ENCODE data around the gene ZKSCAN7. TPM values are rescaled to one million over a fixed set of nuclear protein-coding genes. Genes with fewer than 3 reads are reported as not detected.

ZKSCAN7 gene
- not detected for total RNA-seq (2021; ENCODE audit: unreplicated experiment)
- polyA plus RNA-seq (2012; ENCODE audit: insufficient read length): 0.28 TPM
- Bru-seq, nascent RNA: percentile 12 among the genes with signal in this experiment
- BruChase-seq, experiment 1, labeled RNA remaining after a 2-hour chase: percentile 15 among the genes with signal in this experiment
- BruChase-seq, experiment 2, labeled RNA remaining after a 6-hour chase: percentile 9 among the genes with signal in this experiment
- long read RNA-seq, partial matches to known transcripts: 0 of 1 reads
- long read RNA-seq, other reads (novel, unspliced or antisense): 0 of 1 reads

DNA sequence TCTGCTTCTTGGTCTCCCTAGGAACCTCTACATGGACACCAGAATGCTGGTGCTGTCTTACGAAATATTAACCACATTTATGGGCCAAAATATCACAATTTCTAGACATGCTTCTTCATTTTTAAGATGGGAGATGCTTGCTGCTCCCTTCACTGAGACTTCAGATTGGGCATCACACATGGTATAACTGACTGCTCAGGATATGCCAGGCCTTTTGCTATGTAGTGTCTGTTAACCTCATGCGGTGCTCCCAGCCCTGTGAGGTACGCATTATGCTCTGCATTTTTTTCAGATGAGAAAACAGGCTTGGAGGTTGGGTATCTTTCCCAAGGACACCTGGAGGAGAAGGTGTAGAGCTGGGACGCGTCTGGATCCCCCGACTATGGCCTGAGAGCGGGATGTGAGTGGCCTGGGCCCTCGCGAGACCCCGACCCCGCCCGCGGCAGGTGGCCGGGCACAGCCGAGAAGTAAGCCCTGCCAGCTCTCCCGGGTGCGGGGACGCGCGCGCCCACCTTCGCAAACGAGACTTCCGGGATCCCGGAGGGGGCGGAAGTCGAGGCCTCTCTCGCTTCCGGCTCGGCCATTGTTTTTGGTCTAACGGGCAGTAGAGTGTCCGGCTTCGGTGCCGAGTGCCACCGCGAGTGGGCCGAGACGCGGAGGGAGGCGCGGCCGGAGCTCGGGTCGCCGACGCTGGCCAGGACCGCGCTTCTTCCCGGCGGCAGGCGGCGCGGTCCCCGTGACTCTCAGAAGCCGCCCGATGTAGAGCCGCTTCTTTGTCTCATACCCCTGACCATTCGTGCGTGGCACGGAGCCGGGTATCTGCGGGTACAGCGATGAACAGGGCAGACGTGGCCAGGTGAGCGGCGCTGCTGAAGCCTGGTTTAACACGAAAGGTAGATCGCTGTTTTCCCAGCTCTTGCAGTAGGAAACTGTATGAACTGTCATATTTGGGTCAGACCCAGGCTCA is at the start of gene ZKSCAN7:
Gene ZKSCAN7, plus strand, starts transcription at position 568 of the 967 bp plus-strand sequence. CDS start 1,855 bp downstream, outside the sequence.
- CTCF ChIA-PET: no interaction called here
- in situ Hi-C loops (cut with HindIII; ENCODE audit: low pct_unique_long_range_greater_than_20kb, low sequenced_read_pairs): no loop called here
- TF ChIP-seq, protein P1, sequence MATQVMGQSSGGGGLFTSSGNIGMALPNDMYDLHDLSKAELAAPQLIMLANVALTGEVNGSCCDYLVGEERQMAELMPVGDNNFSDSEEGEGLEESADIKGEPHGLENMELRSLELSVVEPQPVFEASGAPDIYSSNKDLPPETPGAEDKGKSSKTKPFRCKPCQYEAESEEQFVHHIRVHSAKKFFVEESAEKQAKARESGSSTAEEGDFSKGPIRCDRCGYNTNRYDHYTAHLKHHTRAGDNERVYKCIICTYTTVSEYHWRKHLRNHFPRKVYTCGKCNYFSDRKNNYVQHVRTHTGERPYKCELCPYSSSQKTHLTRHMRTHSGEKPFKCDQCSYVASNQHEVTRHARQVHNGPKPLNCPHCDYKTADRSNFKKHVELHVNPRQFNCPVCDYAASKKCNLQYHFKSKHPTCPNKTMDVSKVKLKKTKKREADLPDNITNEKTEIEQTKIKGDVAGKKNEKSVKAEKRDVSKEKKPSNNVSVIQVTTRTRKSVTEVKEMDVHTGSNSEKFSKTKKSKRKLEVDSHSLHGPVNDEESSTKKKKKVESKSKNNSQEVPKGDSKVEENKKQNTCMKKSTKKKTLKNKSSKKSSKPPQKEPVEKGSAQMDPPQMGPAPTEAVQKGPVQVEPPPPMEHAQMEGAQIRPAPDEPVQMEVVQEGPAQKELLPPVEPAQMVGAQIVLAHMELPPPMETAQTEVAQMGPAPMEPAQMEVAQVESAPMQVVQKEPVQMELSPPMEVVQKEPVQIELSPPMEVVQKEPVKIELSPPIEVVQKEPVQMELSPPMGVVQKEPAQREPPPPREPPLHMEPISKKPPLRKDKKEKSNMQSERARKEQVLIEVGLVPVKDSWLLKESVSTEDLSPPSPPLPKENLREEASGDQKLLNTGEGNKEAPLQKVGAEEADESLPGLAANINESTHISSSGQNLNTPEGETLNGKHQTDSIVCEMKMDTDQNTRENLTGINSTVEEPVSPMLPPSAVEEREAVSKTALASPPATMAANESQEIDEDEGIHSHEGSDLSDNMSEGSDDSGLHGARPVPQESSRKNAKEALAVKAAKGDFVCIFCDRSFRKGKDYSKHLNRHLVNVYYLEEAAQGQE (IDR thresholded peaks at IDR 0.05; ENCODE audit: insufficient read depth in 1 of 2, low read depth in 2 of 2, low read length in 1 of 2): no peak
- TF ChIP-seq, protein P2, sequence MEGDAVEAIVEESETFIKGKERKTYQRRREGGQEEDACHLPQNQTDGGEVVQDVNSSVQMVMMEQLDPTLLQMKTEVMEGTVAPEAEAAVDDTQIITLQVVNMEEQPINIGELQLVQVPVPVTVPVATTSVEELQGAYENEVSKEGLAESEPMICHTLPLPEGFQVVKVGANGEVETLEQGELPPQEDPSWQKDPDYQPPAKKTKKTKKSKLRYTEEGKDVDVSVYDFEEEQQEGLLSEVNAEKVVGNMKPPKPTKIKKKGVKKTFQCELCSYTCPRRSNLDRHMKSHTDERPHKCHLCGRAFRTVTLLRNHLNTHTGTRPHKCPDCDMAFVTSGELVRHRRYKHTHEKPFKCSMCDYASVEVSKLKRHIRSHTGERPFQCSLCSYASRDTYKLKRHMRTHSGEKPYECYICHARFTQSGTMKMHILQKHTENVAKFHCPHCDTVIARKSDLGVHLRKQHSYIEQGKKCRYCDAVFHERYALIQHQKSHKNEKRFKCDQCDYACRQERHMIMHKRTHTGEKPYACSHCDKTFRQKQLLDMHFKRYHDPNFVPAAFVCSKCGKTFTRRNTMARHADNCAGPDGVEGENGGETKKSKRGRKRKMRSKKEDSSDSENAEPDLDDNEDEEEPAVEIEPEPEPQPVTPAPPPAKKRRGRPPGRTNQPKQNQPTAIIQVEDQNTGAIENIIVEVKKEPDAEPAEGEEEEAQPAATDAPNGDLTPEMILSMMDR (IDR thresholded peaks at IDR 0.05): no peak
- no peak for TF ChIP-seq TCF7L2 (IDR thresholded peaks at IDR 0.05; ENCODE audit: low read depth, low read length)
- no peak for TF ChIP-seq SIN3A (IDR thresholded peaks at IDR 0.05; ENCODE audit: borderline replicate concordance, insufficient read depth, low read depth, low read length)
- TF ChIP-seq POLR2AphosphoS5 (IDR thresholded peaks at IDR 0.05; ENCODE audit: low read depth, low read length): no peak
- Histone ChIP-seq H3K27me3 (ENCODE audit: control insufficient read depth, insufficient read depth, low read length) (no peaks in the 10 kb centered on the region), H3K27ac (ENCODE audit: low read length) (no peak within 1 kb of the TSS), H3K4me1 (ENCODE audit: control insufficient read depth, insufficient read depth, low read length) (no peaks in the 10 kb centered on the region), H3K36me3 (ENCODE audit: control insufficient read depth, insufficient read depth, low read length) (no peaks in the 10 kb centered on the region), H3K9me3 (ENCODE audit: control insufficient read depth, insufficient read depth, low read depth, low read length) (no peaks in the 10 kb centered on the region; the same call in 1 of the 2 replicates), H3K4me3 (ENCODE audit: low read depth in 2 of 2, low read length in 2 of 2) (peak within 1 kb of the TSS; percentile 37 to 40)
- ATAC-seq (no peak), DNase-seq (ENCODE audit: low read depth, low spot score) (no peak)
- POLR2A ChIA-PET: no interaction called here
- intact Hi-C loops (cut with micrococcal nuclease; ENCODE audit: unreplicated experiment): no loop called here
- no TSS peak for BruUV-seq (replicated peaks)

DNA sequence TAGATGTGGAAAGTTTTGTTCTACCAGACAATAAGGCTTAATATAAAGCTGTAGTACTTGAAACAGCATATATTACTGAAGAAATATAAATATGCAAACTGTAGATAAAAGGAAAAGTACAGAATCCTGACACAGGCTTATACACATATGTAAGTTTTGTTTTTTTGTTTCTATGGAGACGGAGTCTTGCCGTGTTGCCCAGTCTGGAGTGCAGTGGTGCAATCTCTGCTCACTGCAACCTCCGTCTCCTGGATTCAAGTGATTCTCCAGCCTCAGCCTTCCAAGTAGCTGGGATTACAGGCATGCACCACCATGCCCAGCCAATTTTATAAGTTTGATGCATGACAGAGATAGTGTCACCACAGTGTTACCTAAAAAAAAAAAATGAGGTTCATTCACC is 48.4 kb upstream of the ZKSCAN7 start:
- POLR2A ChIA-PET: no interaction called here
- CTCF ChIA-PET: no interaction called here
- BruUV-seq (replicated peaks): no TSS peak
- in situ Hi-C loops (cut with HindIII; ENCODE audit: low pct_unique_long_range_greater_than_20kb, low sequenced_read_pairs) (no loop called here), intact Hi-C loops (cut with micrococcal nuclease; ENCODE audit: unreplicated experiment) (no loop called here)
- Histone ChIP-seq H3K27me3 (ENCODE audit: control insufficient read depth, insufficient read depth, low read length) (no peaks in the 10 kb centered on the region), H3K4me3 (ENCODE audit: low read depth in 2 of 2, low read length in 2 of 2) (no peak overlapping the region), H3K27ac (ENCODE audit: low read length) (no peak overlapping the region), H3K36me3 (ENCODE audit: control insufficient read depth, insufficient read depth, low read length) (peaks cover 4% of the 10 kb centered on the region; the same call in 1 of the 2 replicates), H3K4me1 (ENCODE audit: control insufficient read depth, insufficient read depth, low read length) (peaks cover 4% of the 10 kb centered on the region; the same call in 1 of the 2 replicates), H3K9me3 (ENCODE audit: control insufficient read depth, insufficient read depth, low read depth, low read length) (peaks cover 30% of the 10 kb centered on the region; the same call in 1 of the 2 replicates)
- DNase-seq (ENCODE audit: low read depth, low spot score): no peak
- TF ChIP-seq, protein P1 (IDR thresholded peaks at IDR 0.05; ENCODE audit: insufficient read depth in 1 of 2, low read depth in 2 of 2, low read length in 1 of 2): no peak
- TF ChIP-seq TCF7L2 (IDR thresholded peaks at IDR 0.05; ENCODE audit: low read depth, low read length): no peak
- no peak for ATAC-seq

Data from Panc1 (cell line).